Putamen (tissue), 1 donor: Measurements from ENCODE around the gene EEIG2.

ENCODE experiments used
- DNase-seq: peaks from one replicate; pipeline ENCODE4 v3.0.0-alpha.2; 2016; ENCODE audit warnings: low spot score

Gene EEIG2

GRCh38 chr1:108583757-108584427 lies 24.0 kb downstream of the EEIG2 start:
- no peak for DNase-seq

GRCh38 chr1:108584428-108584856 lies 24.5 kb downstream of the EEIG2 start:
- no peak for DNase-seq

GRCh38 chr1:108585313-108585712 lies 25.4 kb downstream of the EEIG2 start:
- DNase-seq: no peak

- no peak for DNase-seq
These were observed 30.5 kb downstream of the EEIG2 start for GRCh38 chr1:108590441-108590840.

- no peak for DNase-seq
These were observed 31.1 kb downstream of the EEIG2 start for GRCh38 chr1:108590957-108591356.

- DNase-seq: no peak
These were observed 31.6 kb downstream of the EEIG2 start for GRCh38 chr1:108591466-108591865.

GRCh38 chr1:108592030-108592759 lies 32.3 kb downstream of the EEIG2 start:
- DNase-seq: no peak

GRCh38 chr1:108593448-108593847 lies 33.5 kb downstream of the EEIG2 start:
- DNase-seq: no peak

GRCh38 chr1:108595507-108595906 lies 35.6 kb downstream of the EEIG2 start:
- DNase-seq: no peak

- no peak for DNase-seq
These were observed 37.1 kb downstream of the EEIG2 start for GRCh38 chr1:108597041-108597440.

GRCh38 chr1:108598340-108598739 lies 38.4 kb downstream of the EEIG2 start:
- DNase-seq: no peak

- DNase-seq: no peak
These were observed 40.6 kb downstream of the EEIG2 start for GRCh38 chr1:108600504-108600903.

GRCh38 chr1:108601708-108602410 lies 42.0 kb downstream of the EEIG2 start:
- no peak for DNase-seq

- no peak for DNase-seq
These were observed 45.7 kb downstream of the EEIG2 start for GRCh38 chr1:108605633-108606032.

- DNase-seq: no peak
These were observed 46.6 kb downstream of the EEIG2 start for GRCh38 chr1:108606478-108606877.

- no peak for DNase-seq
These were observed 49.7 kb downstream of the EEIG2 start for GRCh38 chr1:108609483-108610049.
